Measurements from ENCODE around the gene INSL6. TPM values are rescaled to one million over a fixed set of nuclear protein-coding genes. Genes with fewer than 3 reads are reported as not detected.

The INSL6 gene
- total and polyA plus RNA-seq, 10 of the 15 experiments (the other 5 are each of a cell fraction or from before 2014, with no cell fraction given): 0.10 to 1.6 (median 0.84) TPM; not detected in 7

DNA sequence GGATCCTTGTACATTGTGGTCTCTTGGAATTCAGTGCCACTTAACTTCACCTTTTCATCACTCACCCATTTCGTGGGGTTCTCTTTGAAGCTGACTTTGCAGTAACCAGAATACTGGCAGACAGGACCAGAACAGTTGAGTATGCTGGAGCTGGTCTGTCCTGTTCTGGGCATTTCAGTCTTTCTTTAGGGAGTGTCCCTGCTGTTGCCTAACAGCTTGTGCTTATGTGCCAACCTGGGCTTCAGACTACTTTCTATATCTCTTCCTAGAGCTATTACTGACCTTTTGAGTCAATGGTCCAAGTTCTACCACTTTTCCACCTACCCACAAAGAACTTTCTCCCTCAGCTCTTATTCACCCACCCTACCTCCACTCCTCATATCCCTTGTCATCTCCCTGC, 10.0 kb upstream of the INSL6 start:
- WGBS (ENCODE audit: insufficient coverage, insufficient replicate concordance, low lambda C conversion rate, missing lambda C conversion rate): 24% methylated on average over 1 of the region's 1 CpG
- no peak for TF ChIP-seq ETV6 (conservative IDR thresholded peaks at IDR 0.05 in 1 of 2, IDR thresholded peaks at IDR 0.05 in 1 of 2; ENCODE audit: borderline replicate concordance in 1 of 2, low read depth in 1 of 2)
- TF ChIP-seq NBN (IDR thresholded peaks at IDR 0.05): no peak
- TF ChIP-seq RUNX3 (IDR thresholded peaks at IDR 0.05; ENCODE audit: low read length): no peak
- no peak for TF ChIP-seq MTA3 (IDR thresholded peaks at IDR 0.05; ENCODE audit: borderline replicate concordance, low read length)
- no peak for TF ChIP-seq MEF2B (IDR thresholded peaks at IDR 0.05; ENCODE audit: partially characterized antibody, poor library complexity, severe bottlenecking)
- no peak for TF ChIP-seq YBX1 (IDR thresholded peaks at IDR 0.05)
- TF ChIP-seq, protein P1, sequence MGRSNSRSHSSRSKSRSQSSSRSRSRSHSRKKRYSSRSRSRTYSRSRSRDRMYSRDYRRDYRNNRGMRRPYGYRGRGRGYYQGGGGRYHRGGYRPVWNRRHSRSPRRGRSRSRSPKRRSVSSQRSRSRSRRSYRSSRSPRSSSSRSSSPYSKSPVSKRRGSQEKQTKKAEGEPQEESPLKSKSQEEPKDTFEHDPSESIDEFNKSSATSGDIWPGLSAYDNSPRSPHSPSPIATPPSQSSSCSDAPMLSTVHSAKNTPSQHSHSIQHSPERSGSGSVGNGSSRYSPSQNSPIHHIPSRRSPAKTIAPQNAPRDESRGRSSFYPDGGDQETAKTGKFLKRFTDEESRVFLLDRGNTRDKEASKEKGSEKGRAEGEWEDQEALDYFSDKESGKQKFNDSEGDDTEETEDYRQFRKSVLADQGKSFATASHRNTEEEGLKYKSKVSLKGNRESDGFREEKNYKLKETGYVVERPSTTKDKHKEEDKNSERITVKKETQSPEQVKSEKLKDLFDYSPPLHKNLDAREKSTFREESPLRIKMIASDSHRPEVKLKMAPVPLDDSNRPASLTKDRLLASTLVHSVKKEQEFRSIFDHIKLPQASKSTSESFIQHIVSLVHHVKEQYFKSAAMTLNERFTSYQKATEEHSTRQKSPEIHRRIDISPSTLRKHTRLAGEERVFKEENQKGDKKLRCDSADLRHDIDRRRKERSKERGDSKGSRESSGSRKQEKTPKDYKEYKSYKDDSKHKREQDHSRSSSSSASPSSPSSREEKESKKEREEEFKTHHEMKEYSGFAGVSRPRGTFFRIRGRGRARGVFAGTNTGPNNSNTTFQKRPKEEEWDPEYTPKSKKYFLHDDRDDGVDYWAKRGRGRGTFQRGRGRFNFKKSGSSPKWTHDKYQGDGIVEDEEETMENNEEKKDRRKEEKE (IDR thresholded peaks at IDR 0.05): no peak
- TF ChIP-seq HDGF (IDR thresholded peaks at IDR 0.05): no peak
- no peak for TF ChIP-seq BACH1 (IDR thresholded peaks at IDR 0.05; ENCODE audit: borderline replicate concordance)
- TF ChIP-seq, protein P2, sequence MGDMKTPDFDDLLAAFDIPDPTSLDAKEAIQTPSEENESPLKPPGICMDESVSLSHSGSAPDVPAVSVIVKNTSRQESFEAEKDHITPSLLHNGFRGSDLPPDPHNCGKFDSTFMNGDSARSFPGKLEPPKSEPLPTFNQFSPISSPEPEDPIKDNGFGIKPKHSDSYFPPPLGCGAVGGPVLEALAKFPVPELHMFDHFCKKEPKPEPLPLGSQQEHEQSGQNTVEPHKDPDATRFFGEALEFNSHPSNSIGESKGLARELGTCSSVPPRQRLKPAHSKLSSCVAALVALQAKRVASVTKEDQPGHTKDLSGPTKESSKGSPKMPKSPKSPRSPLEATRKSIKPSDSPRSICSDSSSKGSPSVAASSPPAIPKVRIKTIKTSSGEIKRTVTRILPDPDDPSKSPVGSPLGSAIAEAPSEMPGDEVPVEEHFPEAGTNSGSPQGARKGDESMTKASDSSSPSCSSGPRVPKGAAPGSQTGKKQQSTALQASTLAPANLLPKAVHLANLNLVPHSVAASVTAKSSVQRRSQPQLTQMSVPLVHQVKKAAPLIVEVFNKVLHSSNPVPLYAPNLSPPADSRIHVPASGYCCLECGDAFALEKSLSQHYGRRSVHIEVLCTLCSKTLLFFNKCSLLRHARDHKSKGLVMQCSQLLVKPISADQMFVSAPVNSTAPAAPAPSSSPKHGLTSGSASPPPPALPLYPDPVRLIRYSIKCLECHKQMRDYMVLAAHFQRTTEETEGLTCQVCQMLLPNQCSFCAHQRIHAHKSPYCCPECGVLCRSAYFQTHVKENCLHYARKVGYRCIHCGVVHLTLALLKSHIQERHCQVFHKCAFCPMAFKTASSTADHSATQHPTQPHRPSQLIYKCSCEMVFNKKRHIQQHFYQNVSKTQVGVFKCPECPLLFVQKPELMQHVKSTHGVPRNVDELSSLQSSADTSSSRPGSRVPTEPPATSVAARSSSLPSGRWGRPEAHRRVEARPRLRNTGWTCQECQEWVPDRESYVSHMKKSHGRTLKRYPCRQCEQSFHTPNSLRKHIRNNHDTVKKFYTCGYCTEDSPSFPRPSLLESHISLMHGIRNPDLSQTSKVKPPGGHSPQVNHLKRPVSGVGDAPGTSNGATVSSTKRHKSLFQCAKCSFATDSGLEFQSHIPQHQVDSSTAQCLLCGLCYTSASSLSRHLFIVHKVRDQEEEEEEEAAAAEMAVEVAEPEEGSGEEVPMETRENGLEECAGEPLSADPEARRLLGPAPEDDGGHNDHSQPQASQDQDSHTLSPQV (IDR thresholded peaks at IDR 0.05): no peak
- TF ChIP-seq, protein P3, sequence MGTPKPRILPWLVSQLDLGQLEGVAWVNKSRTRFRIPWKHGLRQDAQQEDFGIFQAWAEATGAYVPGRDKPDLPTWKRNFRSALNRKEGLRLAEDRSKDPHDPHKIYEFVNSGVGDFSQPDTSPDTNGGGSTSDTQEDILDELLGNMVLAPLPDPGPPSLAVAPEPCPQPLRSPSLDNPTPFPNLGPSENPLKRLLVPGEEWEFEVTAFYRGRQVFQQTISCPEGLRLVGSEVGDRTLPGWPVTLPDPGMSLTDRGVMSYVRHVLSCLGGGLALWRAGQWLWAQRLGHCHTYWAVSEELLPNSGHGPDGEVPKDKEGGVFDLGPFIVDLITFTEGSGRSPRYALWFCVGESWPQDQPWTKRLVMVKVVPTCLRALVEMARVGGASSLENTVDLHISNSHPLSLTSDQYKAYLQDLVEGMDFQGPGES (IDR thresholded peaks at IDR 0.05): no peak
- no peak for TF ChIP-seq IKZF2 (IDR thresholded peaks at IDR 0.05)
- TF ChIP-seq CHD2 (IDR thresholded peaks at IDR 0.05; ENCODE audit: borderline replicate concordance, low read depth, low read length): no peak
- TF ChIP-seq, protein P4, sequence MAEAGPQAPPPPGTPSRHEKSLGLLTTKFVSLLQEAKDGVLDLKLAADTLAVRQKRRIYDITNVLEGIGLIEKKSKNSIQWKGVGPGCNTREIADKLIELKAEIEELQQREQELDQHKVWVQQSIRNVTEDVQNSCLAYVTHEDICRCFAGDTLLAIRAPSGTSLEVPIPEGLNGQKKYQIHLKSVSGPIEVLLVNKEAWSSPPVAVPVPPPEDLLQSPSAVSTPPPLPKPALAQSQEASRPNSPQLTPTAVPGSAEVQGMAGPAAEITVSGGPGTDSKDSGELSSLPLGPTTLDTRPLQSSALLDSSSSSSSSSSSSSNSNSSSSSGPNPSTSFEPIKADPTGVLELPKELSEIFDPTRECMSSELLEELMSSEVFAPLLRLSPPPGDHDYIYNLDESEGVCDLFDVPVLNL (IDR thresholded peaks at IDR 0.05; ENCODE audit: low read depth, low read length): no peak
- TF ChIP-seq RELA (IDR thresholded peaks at IDR 0.05; ENCODE audit: borderline replicate concordance, partially characterized antibody): no peak
- no peak for TF ChIP-seq GATAD2B (conservative IDR thresholded peaks at IDR 0.05; ENCODE audit: low read depth)
- no peaks in the 10 kb centered on the region for H4K20me1 ChIP-seq (ENCODE audit: control insufficient read depth, insufficient read depth)
- no peak overlapping the region for H3K9ac ChIP-seq (ENCODE audit: control insufficient read depth, insufficient read depth, low read length)
- SMC1A ChIA-PET (ENCODE audit: uncharacterized antibody, unreplicated experiment): interaction anchor here (0.6 to 1.5 kb wide), 3 partner anchors 12 to 30 kb away, joined by 3 to 4 read pairs (median 3); no protein-coding TSS in a partner anchor
- no peak overlapping the region for H3K4me3 ChIP-seq
- intact Hi-C loops (cut with micrococcal nuclease; ENCODE audit: unreplicated experiment): no loop called here
- no peaks in the 10 kb centered on the region for H3K9me3 ChIP-seq (replicated peaks; ENCODE audit: control insufficient read depth, insufficient read depth, low read length)
- H3K27ac ChIP-seq (ENCODE audit: control insufficient read depth, insufficient read depth): no peak overlapping the region
- in situ Hi-C loops (cut with MboI): no loop called here
- POLR2A ChIA-PET: no interaction called here
- DNase-seq (ENCODE audit: low read depth, low spot score) (no peak), FAIRE-seq (no peak), ATAC-seq (no peak)
- H2AFZ ChIP-seq (ENCODE audit: control insufficient read depth, low read depth, low read length): no peak overlapping the region
- RAD21 ChIA-PET (ENCODE audit: unreplicated experiment): no interaction called here
- H3K79me2 ChIP-seq (ENCODE audit: control insufficient read depth, insufficient read depth, low read length): no peaks in the 10 kb centered on the region
- no peak overlapping the region for H3K4me2 ChIP-seq (ENCODE audit: control insufficient read depth, insufficient read depth)
- no peaks in the 10 kb centered on the region for H3K36me3 ChIP-seq (ENCODE audit: control insufficient read depth in 2 of 2, insufficient read depth in 2 of 2, low read length in 1 of 2)
- H3K4me1 ChIP-seq (ENCODE audit: control insufficient read depth, insufficient read depth, low read length): no peaks in the 10 kb centered on the region
- CTCF ChIA-PET: interaction anchor here (0.7 kb wide), 1 partner anchor 126 kb away, joined by 3 read pairs; no protein-coding TSS in a partner anchor
- BruUV-seq (replicated peaks): no TSS peak
- H3K27me3 ChIP-seq (replicated peaks in 1 of 2; ENCODE audit: control insufficient read depth in 2 of 2, insufficient read depth in 2 of 2, low read length in 1 of 2): no peaks in the 10 kb centered on the region; a peak in 1 of 4 replicates

Measured in GM12878 (cell line).